Liver (tissue), 9 donors: ENCODE measurements around the gene TRIM17. TPM values are rescaled to one million over a fixed set of nuclear protein-coding genes. Genes with fewer than 3 reads are reported as not detected.

Experiments used
- DNase-seq: peaks from one replicate; pipeline ENCODE4 v3.0.0-alpha.2; 2017; ENCODE audit warnings: low spot score
- H3K27ac ChIP-seq, 2 donors: one replicate each; pipeline ENCODE4 v1.7.0; 2013; ENCODE audit warnings: inconsistent platforms in 2 of 2, low read length in 2 of 2, control low read depth in 1 of 2, low read depth in 1 of 2, mild to moderate bottlenecking in 1 of 2
- H3K27me3 ChIP-seq, 4 donors: one replicate each; pipeline versions ENCODE4 v1.6.1 to v1.7.0; 2013; ENCODE audit warnings: low read length in 3 of 4, inconsistent platforms in 1 of 4, mild to moderate bottlenecking in 1 of 4, moderate library complexity in 1 of 4; ENCODE audit not compliant: control insufficient read depth in 4 of 4, insufficient read depth in 4 of 4
- H3K36me3 ChIP-seq, 4 donors: one replicate each; pipeline versions ENCODE4 v1.6.1 to v1.7.0; 2013; ENCODE audit warnings: low read length in 3 of 4, mild to moderate bottlenecking in 3 of 4, low read depth in 1 of 4, moderate library complexity in 1 of 4; ENCODE audit not compliant: control insufficient read depth in 4 of 4, insufficient read depth in 3 of 4
- H3K4me1 ChIP-seq, 4 donors: one replicate each; pipeline versions ENCODE4 v1.6.1 to v1.7.0; 2013; ENCODE audit warnings: low read length in 3 of 4, mild to moderate bottlenecking in 3 of 4, moderate library complexity in 1 of 4; ENCODE audit not compliant: control insufficient read depth in 4 of 4, insufficient read depth in 4 of 4
- H3K4me3 ChIP-seq, 3 donors: one replicate each; pipeline versions ENCODE4 v1.6.1 to v1.7.0; 2013; ENCODE audit warnings: low read length in 3 of 3, control low read depth in 1 of 3, low read depth in 1 of 3, mild to moderate bottlenecking in 1 of 3
- H3K9ac ChIP-seq, 2 donors: one replicate each; pipeline ENCODE4 v1.7.0; 2013; ENCODE audit warnings: low read length in 2 of 2, mild to moderate bottlenecking in 2 of 2, moderate library complexity in 2 of 2, control low read depth in 1 of 2, low read depth in 1 of 2
- H3K9me3 ChIP-seq, 4 donors: one replicate each; pipeline versions ENCODE4 v1.6.1 to v1.7.0; 2013; ENCODE audit warnings: low read length in 3 of 4; ENCODE audit not compliant: control insufficient read depth in 4 of 4
- ATF3 ChIP-seq: IDR thresholded peaks from 2 replicates; pipeline ENCODE4 v1.6.1; 2016; ENCODE audit warnings: antibody characterized with exemption
- CTCF ChIP-seq: fragments of 150-350 bp; IDR thresholded peaks from 2 replicates; pipeline ENCODE4 v1.5.1; 2017; ENCODE audit warnings: improper control_type of control experiment, low read depth, low read length; ENCODE audit not compliant: missing input control
- EGR1 ChIP-seq, 2 donors: IDR thresholded peaks; 2 replicates each; pipeline ENCODE4 v1.6.1; 2016 to 2018; ENCODE audit warnings: antibody characterized with exemption in 2 of 2, low read depth in 2 of 2
- FOXA1 ChIP-seq: IDR thresholded peaks from 2 replicates; pipeline ENCODE4 v1.6.1; 2016; ENCODE audit warnings: antibody characterized with exemption
- FOXA2 ChIP-seq: IDR thresholded peaks from 2 replicates; pipeline ENCODE4 v1.6.1; 2016; ENCODE audit warnings: antibody characterized with exemption
- GABPA ChIP-seq, 2 donors: IDR thresholded peaks in 1 of 2; conservative IDR thresholded peaks in 1 of 2; 2 replicates each; pipeline ENCODE4 v1.6.1; 2016; ENCODE audit warnings: antibody characterized with exemption in 2 of 2, mild to moderate bottlenecking in 1 of 2, moderate library complexity in 1 of 2
- HNF4A ChIP-seq, 2 donors: conservative IDR thresholded peaks; 2 replicates each; pipeline ENCODE4 v1.6.1; 2016; ENCODE audit warnings: antibody characterized with exemption in 2 of 2, mild to moderate bottlenecking in 2 of 2
- HNF4G ChIP-seq: IDR thresholded peaks from 2 replicates; pipeline ENCODE4 v1.6.1; 2016; ENCODE audit warnings: antibody characterized with exemption
- JUND ChIP-seq, 2 donors: IDR thresholded peaks; 2 replicates each; pipeline ENCODE4 v1.6.1; 2016; ENCODE audit warnings: antibody characterized with exemption in 2 of 2
- MAX ChIP-seq: IDR thresholded peaks from 2 replicates; pipeline ENCODE4 v1.6.1; 2016; ENCODE audit warnings: antibody characterized with exemption
- NR2F2 ChIP-seq: IDR thresholded peaks from 2 replicates; pipeline ENCODE4 v1.6.1; 2016; ENCODE audit warnings: antibody characterized with exemption
- RAD21 ChIP-seq, 2 donors: IDR thresholded peaks; 2 replicates each; pipeline ENCODE4 v1.6.1; 2016; ENCODE audit warnings: antibody characterized with exemption in 2 of 2, mild to moderate bottlenecking in 2 of 2
- REST ChIP-seq: IDR thresholded peaks from 2 replicates; pipeline ENCODE4 v1.6.1; 2016; ENCODE audit warnings: antibody characterized with exemption, mild to moderate bottlenecking
- RXRA ChIP-seq, 2 donors: IDR thresholded peaks; 2 replicates each; pipeline ENCODE4 v1.6.1; 2017 to 2018; ENCODE audit warnings: antibody characterized with exemption in 2 of 2, mild to moderate bottlenecking in 1 of 2
- SP1 ChIP-seq: IDR thresholded peaks from 2 replicates; pipeline ENCODE4 v1.6.1; 2018; ENCODE audit warnings: antibody characterized with exemption, mild to moderate bottlenecking
- TAF1 ChIP-seq: conservative IDR thresholded peaks from 2 replicates; pipeline ENCODE4 v1.6.1; 2016; ENCODE audit warnings: antibody characterized with exemption, mild to moderate bottlenecking
- ZBTB33 ChIP-seq: IDR thresholded peaks from 2 replicates; pipeline ENCODE4 v1.6.1; 2016; ENCODE audit warnings: antibody characterized with exemption
- WGBS: extraction: QIAGEN DNeasy Blood & Tissue Kit; methylation state at CpG from one replicate; pipeline ENCODE4 v1.1.7; 2013; 5-methylcytosine and 5-hydroxymethylcytosine counted together
- polyA plus RNA-seq, 2 donors: library from polyadenylated mRNA; stranded (reverse) in 1 of 2; unstranded in 1 of 2; fragments of 200-250 nt in 1 of 2; fragments of >200 nt in 1 of 2; fragmentation: Nextera tagmentation in 1 of 2; extraction: Ambion mirVana in 1 of 2; gene quantifications; one replicate each; pipeline versions ENCODE4 v1.2.1 to v1.2.3, GENCODE V29; 2013 to 2015
- total RNA-seq, 2 donors: library from RNA; depleted of rRNA; stranded (reverse); fragments of >200 nt; gene quantifications; one replicate each; pipeline ENCODE4 v1.2.3, GENCODE V29; 2014
- donor health status: healthy.
- donor health status: healthy.
- donor health status: healthy.
- donor health status: healthy.
- donor health status: healthy.

TRIM17 gene
- total and polyA plus RNA-seq, 4 donors = 0.08 to 0.49 TPM; not detected in 2

GRCh38 chr1:228397966-228398365 lies 18.7 kb downstream of the TRIM17 start:
- Histone ChIP-seq H3K9ac (no peak overlapping the region), H3K9me3 (no peaks in the 10 kb centered on the region), H3K4me3 (no peak overlapping the region), H3K36me3 (peaks cover 8 to 37% (median 13%) of the 10 kb centered on the region in 4 donors), H3K27ac (no peak overlapping the region), H3K4me1 (no peaks in the 10 kb centered on the region), H3K27me3 (no peaks in the 10 kb centered on the region)
- 96% methylated on average over 6 of the region's 6 CpGs for WGBS
- TF ChIP-seq GABPA (IDR thresholded peaks at IDR 0.05 in 1 of 2, conservative IDR thresholded peaks at IDR 0.05 in 1 of 2) (no peak), MAX (no peak), SP1 (no peak), REST (no peak), NR2F2 (no peak), ZBTB33 (no peak), HNF4G (no peak), CTCF (no peak), ATF3 (no peak), RXRA (IDR thresholded peaks at IDR 0.05) (no peak), HNF4A (conservative IDR thresholded peaks at IDR 0.05) (no peak), JUND (IDR thresholded peaks at IDR 0.05) (no peak), TAF1 (no peak), RAD21 (IDR thresholded peaks at IDR 0.05) (no peak), FOXA1 (no peak), EGR1 (IDR thresholded peaks at IDR 0.05; ENCODE audit: low read depth in 2 of 2) (no peak), FOXA2 (no peak)
- no peak for DNase-seq
